ENCODE measurements around the gene CNTN4. TPM values are rescaled to one million over a fixed set of nuclear protein-coding genes. Genes with fewer than 3 reads are reported as not detected.

Gene CNTN4
- total RNA-seq, 3 donors from 2014 or later, result 6.6 to 16.7 (median 16.7) TPM

DNA sequence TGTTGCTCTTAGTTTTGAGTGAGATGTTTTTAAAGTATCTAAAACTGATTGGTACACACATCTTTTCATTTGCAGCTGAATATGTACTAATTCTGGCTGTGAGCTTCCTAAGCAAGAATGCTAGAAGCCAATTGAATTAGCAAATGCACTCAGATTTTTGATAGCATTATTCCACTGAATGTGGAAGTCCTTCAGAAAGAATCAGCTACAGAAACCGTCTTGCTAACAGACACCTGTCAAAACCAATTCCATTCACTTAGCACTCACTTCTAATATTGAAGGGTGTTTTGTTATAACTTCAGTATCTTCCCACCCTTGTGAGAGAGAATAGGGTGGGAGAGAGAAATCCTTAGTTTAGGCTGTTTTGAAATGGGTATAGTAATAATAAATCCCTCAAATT is 693.8 kb downstream of the CNTN4 start:
- DNase-seq (ENCODE audit: low spot score in 2 of 2), result no peak
- no peaks in the 10 kb centered on the region for H3K36me3 ChIP-seq
- no peaks in the 10 kb centered on the region for H3K4me1 ChIP-seq
- TF ChIP-seq POLR2AphosphoS5 (IDR thresholded peaks at IDR 0.05), result no peak
- TF ChIP-seq, protein P1, sequence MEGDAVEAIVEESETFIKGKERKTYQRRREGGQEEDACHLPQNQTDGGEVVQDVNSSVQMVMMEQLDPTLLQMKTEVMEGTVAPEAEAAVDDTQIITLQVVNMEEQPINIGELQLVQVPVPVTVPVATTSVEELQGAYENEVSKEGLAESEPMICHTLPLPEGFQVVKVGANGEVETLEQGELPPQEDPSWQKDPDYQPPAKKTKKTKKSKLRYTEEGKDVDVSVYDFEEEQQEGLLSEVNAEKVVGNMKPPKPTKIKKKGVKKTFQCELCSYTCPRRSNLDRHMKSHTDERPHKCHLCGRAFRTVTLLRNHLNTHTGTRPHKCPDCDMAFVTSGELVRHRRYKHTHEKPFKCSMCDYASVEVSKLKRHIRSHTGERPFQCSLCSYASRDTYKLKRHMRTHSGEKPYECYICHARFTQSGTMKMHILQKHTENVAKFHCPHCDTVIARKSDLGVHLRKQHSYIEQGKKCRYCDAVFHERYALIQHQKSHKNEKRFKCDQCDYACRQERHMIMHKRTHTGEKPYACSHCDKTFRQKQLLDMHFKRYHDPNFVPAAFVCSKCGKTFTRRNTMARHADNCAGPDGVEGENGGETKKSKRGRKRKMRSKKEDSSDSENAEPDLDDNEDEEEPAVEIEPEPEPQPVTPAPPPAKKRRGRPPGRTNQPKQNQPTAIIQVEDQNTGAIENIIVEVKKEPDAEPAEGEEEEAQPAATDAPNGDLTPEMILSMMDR (IDR thresholded peaks at IDR 0.05), result no peak
- TF ChIP-seq POLR2A (IDR thresholded peaks at IDR 0.05), result no peak
- no peak overlapping the region for H3K4me3 ChIP-seq
- H3K27me3 ChIP-seq, result no peaks in the 10 kb centered on the region
- intact Hi-C loops (cut with DNase I; ENCODE audit: low total_unique reads), result no loop called here
- no peaks in the 10 kb centered on the region for H3K9me3 ChIP-seq
- no peak overlapping the region for H3K27ac ChIP-seq

GRCh38 chr3:2793987-2794386 is 695.3 kb downstream of the CNTN4 start:
- no peaks in the 10 kb centered on the region for H3K4me1 ChIP-seq
- no peak for DNase-seq (ENCODE audit: low spot score in 2 of 2)
- H3K27me3 ChIP-seq, result no peaks in the 10 kb centered on the region
- H3K4me3 ChIP-seq, result no peak overlapping the region
- TF ChIP-seq POLR2A (IDR thresholded peaks at IDR 0.05) (no peak), POLR2AphosphoS5 (IDR thresholded peaks at IDR 0.05) (no peak)
- TF ChIP-seq, protein P1 (IDR thresholded peaks at IDR 0.05), result no peak
- H3K27ac ChIP-seq, result no peak overlapping the region
- intact Hi-C loops (cut with DNase I; ENCODE audit: low total_unique reads), result no loop called here
- no peaks in the 10 kb centered on the region for H3K36me3 ChIP-seq
- no peaks in the 10 kb centered on the region for H3K9me3 ChIP-seq

DNA sequence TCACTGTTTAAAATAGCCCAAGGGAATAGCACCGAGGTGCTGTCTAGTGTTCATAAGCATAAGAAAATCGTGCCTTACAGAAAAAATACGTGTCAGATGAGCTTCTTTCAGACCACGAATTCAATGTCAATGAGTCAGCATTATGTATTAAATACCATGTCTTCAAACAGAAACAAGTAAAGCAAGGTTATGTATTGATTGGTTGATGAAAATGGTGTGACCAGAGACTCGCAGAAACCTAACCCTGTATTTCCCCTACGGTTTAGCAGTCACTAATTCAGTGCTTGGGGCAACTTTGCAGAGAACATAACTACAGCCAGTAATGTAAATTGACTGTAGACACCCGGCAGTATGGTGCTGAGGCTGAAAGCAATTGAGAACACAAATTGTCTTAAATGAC is 703.8 kb downstream of the CNTN4 start:
- no peaks in the 10 kb centered on the region for H3K36me3 ChIP-seq
- no peak overlapping the region for H3K27ac ChIP-seq
- DNase-seq (ENCODE audit: low spot score in 2 of 2), result no peak
- no peaks in the 10 kb centered on the region for H3K4me1 ChIP-seq
- TF ChIP-seq POLR2A (IDR thresholded peaks at IDR 0.05) (no peak), POLR2AphosphoS5 (IDR thresholded peaks at IDR 0.05) (no peak)
- TF ChIP-seq, protein P1 (IDR thresholded peaks at IDR 0.05), result no peak
- no peaks in the 10 kb centered on the region for H3K9me3 ChIP-seq
- H3K27me3 ChIP-seq, result no peaks in the 10 kb centered on the region
- intact Hi-C loops (cut with DNase I; ENCODE audit: low total_unique reads), result no loop called here
- no peak overlapping the region for H3K4me3 ChIP-seq

DNA sequence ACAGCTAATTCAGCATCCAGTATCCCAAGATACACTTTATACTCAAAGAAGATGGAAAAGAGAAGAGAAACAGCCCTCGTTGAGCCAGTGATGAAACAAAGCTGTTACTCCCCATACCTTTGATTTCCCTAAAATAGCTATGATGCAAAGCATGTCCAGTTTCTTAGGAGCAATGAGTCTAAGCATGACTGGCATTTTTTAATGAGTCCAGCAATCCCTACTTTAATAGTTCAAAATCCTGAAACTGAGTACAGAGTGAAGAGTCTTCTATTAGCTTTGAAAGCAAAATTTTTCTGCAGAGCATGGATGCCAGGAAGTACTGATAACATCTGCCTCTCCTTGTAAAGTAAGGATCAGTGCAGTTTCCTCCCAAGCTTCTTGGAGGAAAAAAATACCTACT is 708.8 kb downstream of the CNTN4 start:
- no peak for DNase-seq (ENCODE audit: low spot score in 2 of 2)
- no peaks in the 10 kb centered on the region for H3K4me1 ChIP-seq
- TF ChIP-seq POLR2A (IDR thresholded peaks at IDR 0.05), result no peak
- TF ChIP-seq, protein P1 (IDR thresholded peaks at IDR 0.05), result no peak
- H3K27ac ChIP-seq, result no peak overlapping the region
- no peak overlapping the region for H3K4me3 ChIP-seq
- H3K9me3 ChIP-seq, result no peaks in the 10 kb centered on the region
- intact Hi-C loops (cut with DNase I; ENCODE audit: low total_unique reads), result no loop called here
- H3K27me3 ChIP-seq, result no peaks in the 10 kb centered on the region
- no peaks in the 10 kb centered on the region for H3K36me3 ChIP-seq

DNA sequence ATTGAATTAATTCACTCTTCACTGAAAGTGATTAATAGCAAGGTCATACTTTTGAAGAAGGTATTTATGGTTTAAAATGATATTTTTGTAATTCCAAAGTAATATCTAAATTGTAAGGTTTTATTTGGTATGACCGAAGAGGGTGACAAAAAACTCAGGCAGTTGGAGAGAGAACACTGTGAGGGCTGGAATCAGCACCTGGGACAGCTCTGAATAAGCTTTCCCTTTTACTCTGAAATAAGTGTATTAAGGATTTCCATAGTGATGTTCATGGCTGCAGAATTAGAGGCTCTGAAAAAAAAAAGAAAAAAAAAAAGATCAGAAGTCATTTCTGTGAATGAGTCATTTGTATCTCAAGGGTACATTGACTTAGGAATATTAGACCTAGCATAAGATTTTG is 712.1 kb downstream of the CNTN4 start:
- Histone ChIP-seq H3K9me3 (no peaks in the 10 kb centered on the region), H3K27me3 (no peaks in the 10 kb centered on the region), H3K36me3 (no peaks in the 10 kb centered on the region), H3K27ac (no peak overlapping the region), H3K4me3 (no peak overlapping the region), H3K4me1 (no peaks in the 10 kb centered on the region)
- intact Hi-C loops (cut with DNase I; ENCODE audit: low total_unique reads), result no loop called here
- TF ChIP-seq, protein P1 (IDR thresholded peaks at IDR 0.05), result no peak
- TF ChIP-seq POLR2A (IDR thresholded peaks at IDR 0.05) (no peak), POLR2AphosphoS5 (IDR thresholded peaks at IDR 0.05) (no peak)
- no peak for DNase-seq (ENCODE audit: low spot score in 2 of 2)

Data from breast epithelium (tissue), 4 donors.